Limb (tissue), 2 donors: ENCODE measurements around the gene POPDC3.

Experiments
- DNase-seq, 2 donors: peaks; one replicate each; pipeline ENCODE4 v3.0.0-alpha.2; 2016; ENCODE audit errors: extremely low spot score in 2 of 2

The POPDC3 gene

DNA sequence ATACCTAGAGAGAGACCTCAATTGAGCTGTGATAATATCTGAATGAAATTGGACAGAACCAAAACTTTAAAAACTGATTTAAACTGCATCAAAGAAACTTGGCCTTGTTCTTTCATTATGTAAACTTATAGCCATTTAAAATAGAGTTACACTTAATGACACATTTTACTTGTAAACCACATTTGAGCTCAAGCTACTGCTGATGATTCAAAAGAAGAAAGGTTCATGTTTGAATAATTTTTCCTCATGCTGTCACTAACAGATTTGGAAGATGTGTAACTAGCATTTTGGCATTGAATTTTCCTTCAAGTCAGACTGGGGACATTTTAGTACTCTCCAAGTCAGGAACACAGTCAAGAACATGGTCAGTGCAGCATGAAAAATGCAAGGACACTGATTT is 26.9 kb downstream of the POPDC3 start:
- no peak for DNase-seq

DNA sequence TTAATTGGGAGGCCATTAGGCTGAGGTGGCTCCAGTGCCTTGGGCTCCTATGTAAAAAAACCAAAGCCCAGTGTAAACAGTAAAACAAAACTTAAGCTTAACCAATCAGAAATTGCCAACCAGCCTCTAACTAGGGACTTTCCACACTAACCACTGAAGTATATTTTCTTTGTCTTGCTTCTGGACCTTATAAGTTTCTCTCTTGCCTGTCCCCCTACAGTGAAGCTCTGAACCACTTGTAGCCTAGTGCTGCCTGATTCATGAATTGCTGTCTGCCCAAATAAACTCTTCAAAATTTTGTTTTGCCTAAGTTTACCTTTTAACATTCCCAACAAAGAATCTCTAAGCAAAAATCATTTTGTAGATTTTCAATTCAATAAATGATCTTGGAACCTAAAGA is 28.2 kb downstream of the POPDC3 start:
- no peak for DNase-seq

DNA sequence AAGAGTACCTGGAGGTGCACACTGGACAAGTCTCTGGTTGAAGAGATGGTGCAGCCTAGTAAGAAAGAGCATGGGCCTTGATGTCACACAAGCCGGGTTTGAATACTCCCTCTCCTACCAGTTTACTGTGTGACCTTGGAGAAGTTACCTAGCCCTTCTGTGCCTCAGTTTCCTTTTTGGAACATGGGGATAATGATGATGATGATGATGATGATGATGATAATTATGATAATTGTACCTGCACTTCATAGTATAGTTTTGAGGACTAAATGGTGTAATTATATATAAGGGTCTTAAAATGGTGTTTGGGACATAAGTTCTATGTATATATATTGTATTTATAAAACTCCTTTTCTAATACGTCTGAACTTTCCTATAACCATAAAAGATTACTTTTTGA is 41.7 kb downstream of the POPDC3 start:
- no peak for DNase-seq

GRCh38 chr6:105137388-105137787 is 42.4 kb downstream of the POPDC3 start:
- DNase-seq = peak in 1 of 2 donors; percentile 50

- peak; percentile 56 to 81 for DNase-seq
Observed at GRCh38 chr6:105136431-105137350, 43.1 kb downstream of the POPDC3 start.

DNA sequence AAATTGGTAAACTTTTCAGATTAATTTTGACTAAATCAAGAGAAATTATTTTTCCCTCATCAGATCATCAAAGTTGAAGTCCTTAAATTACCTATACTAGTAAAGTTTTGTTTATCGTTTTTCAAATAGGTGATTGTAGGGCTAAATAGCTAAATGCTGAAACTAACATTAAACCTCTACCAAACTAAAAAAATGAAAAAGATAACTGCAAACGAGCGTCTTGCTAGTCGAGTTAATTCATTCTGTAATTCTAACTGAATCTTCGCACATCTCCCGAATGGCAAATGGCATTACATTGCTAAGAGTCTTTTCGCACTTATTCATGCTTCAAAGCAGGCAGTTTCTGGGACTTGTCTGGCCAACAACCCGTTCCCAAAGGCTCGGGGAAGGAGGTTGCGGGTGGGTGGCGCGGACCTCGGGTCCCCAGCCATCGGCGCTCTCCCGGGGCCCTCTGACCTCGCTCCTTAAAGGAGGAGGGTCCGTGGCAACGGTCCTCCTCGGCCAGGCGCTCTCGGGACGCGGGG is 43.8 kb downstream of the POPDC3 start:
- no peak for DNase-seq

DNA sequence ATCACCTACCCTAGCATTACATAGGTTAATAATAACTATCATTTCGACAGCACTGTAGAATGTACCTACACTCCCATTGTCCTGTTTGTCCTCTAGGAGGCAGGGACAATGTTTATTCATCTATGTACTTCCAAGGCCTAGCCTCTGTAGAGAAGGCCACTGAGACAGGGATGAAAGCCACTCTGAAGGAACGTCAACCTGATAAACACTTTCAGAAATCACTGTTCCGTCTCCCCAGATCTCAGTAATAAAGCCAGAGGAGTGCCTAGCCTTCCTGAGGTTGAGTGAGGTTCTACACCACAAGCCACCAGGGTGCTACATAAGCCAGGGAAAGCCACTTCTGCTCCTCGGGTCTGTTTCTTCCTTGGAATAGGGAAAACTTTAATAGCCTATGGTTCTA is 44.8 kb downstream of the POPDC3 start:
- DNase-seq = peak in 1 of 2 donors; percentile 18

- no peak for DNase-seq
Observed at GRCh38 chr6:105122717-105123116, 57.1 kb downstream of the POPDC3 start.

DNA sequence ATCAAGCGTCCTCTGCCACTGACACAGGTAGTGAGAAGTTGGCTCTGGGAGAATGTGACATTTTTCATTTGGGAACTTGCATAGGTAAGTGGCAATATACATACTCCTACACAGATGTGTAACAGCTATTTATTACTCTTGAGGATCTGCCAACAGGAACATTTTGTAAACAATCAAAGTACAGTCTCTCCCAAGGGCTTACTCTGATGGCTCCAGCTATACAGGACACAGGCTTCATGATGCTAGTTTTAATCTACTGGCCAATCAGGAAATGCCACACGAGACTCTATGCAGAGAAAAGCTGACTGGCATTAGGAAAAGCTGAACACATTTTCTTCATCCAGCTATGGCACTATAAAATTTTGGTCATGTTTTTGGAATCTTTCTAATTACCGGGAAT is 57.8 kb downstream of the POPDC3 start:
- no peak for DNase-seq

- no peak for DNase-seq
Observed at GRCh38 chr6:105120570-105120969, 59.2 kb downstream of the POPDC3 start.

- DNase-seq = no peak
Observed at GRCh38 chr6:105116150-105116549, 63.7 kb downstream of the POPDC3 start.

DNA sequence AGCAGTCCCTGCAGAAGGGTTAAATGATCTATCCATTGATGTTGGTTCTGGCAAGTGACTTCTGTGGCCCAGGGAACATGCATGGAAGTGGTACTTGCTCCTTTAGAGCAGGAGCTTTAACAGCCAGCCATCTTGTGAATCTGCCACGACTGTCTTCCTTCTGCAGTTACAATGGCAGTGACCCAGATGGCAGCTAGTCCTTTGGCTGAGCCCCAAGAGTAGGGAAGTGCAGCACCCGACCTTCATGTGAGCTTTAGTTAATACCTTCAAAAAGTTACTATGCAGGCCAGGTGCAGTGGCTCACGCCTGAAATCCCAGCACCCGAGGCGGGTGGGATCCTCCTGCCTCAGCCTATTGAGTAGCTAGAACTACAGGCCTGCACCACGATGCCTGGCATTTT is 66.4 kb downstream of the POPDC3 start:
- no peak for DNase-seq

DNA sequence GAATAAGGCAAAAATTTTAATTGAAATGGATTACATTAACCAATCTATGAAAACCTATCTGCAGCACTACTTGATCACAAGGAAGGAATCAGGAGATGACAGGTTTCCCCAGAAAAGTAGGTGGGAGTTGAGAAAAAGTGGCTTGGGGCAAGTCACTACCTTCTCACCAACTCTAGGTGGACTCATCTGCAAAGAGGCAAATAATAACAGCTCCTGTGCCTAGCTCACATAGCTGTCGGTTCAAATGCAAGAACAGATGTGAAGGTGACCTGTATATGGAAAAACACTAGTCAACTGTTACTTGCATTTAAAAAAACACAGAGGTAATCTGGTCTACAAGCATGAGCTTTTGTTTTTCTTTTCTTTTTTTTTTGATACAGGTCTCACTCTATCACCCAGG is 67.2 kb downstream of the POPDC3 start:
- no peak for DNase-seq

DNA sequence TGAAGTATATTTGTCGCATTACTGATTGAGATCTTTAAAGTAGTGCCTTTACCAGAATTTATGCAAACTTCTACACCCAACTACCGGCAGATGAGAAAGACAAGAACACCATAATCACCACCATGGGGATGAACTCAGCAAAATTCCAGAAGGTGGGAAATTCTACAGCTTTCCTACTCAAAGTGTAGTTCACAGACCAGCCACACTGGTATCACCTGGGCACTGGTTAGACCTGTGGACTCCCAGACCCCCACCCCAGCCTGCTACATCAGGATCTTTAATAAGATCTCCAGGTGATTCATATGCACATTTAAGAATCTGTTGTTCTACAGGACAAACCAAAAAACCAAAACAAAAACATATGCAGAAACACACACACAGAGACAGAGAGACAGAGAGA is 67.9 kb downstream of the POPDC3 start:
- DNase-seq = no peak

DNA sequence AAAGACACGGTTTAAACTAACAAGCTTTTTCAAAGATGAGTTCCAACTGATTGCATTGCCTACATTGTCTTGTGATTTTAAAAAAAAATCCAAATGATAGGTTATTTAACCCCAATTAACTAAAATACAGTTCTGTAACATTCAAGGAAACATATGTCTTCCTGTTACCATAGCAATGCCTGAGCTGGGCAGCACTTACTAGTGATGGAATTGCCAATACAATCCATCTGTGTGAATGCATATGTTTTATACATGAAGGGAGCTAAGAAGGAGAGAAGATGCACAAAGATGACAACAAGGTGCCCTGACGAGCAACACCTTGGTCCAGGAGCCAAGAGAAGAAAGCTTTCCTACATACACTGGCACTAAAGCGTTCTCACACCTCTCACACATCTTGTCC is 68.7 kb downstream of the POPDC3 start:
- no peak for DNase-seq

DNA sequence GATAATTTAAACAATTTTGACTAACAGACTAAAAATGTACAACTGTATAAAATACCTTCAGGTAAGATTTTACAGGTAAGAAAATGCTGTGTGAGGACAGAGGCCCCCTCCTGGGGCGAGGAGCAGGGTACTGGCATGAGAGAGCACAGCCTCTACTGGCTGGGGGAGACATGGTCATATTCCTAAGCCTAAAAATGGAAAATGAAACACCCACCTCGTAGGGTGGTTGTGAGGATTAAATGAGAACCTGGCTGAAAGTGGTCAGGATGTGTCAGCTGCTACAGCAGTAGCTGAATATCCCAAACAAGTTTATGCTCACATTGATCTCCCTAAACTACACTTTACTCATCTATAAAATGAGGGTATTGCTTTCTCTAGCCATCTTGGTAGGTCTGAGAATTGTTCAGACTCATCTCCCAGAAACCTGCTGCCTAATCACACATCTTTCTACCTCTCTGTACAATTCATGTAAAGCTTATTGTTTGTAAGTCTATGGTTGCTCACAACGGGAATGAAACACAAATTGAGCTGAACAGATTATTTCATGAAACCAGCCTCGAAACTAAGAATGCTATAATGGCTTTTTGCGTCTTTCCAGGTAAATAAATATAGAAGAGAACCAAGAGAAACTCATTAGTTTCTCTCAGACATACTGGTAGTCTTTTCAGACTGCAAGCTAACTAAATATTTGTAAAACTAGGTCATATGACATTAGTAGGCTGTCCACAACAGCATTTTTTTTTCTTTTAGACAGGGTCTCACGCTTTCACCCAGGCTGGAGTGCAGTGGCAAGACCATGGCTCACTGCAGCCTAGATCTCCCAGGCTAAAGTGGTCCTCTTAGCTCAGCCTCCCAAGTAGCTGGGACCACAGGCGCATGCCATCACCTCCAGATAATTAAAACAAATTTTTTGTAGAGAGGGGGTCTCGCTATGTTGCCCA is 69.6 kb downstream of the POPDC3 start:
- no peak for DNase-seq

DNA sequence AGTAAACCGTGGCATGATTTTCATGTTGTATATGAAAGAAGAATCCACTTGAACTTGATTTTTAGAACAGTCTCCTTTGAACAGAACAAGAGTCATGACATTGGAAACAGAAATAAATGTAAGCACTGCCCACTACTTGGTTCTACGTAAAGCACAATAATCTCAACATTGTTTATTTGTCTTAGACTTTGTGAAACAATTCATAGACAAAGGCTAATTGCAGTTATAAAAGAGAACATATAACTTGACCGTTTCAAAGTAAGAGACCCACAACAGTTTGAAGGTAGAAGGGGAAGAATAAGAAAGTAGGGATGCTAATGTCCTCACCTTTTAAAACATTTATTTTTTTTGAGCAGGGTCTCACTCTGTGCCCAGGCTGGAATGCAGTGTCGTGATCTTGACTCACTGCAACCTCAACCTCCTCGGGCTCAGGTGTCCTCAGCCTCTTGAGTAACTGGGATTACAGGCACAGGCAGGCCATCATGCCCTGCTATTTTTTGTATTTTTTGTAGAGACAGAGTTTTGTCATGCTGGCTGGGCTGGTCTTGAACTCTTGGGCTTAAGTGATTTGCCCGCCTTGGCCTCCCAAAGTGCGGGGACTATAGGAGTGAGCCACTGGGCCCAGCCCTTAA is 71.1 kb downstream of the POPDC3 start:
- no peak for DNase-seq
